GM12878 (cell line): ENCODE data around the gene PPP2R2D. TPM values are rescaled to one million over a fixed set of nuclear protein-coding genes. Genes with fewer than 3 reads are reported as not detected.

Source experiments
- ATAC-seq: fragments of 200-7000 bp; cut with Tn5 transposase; 3 replicates; pipeline ENCODE4 v1.9.1; 2020; ENCODE audit warnings: mild to moderate bottlenecking, moderate library complexity
- BruUV-seq: library from RNA; stranded (reverse); fragments of 400-500 nt; replicated peaks from 2 replicates; lab custom pipeline; 2021; lab: Mats Ljungman, UMichigan
- CTCF ChIA-PET: fragments of 300-600 bp; sonication (Branson Sonifier 250); formaldehyde crosslinking; extraction: SDS; loops from one replicate; lab custom pipeline; 2021; ENCODE audit warnings: inconsistent platforms; lab: Yijun Ruan, JAX
- POLR2A ChIA-PET: fragments of 350-600 bp; formaldehyde crosslinking; extraction: SDS; loops from one replicate; lab custom pipeline; 2021; ENCODE audit warnings: inconsistent platforms; lab: Charles Lee
- RAD21 ChIA-PET: fragments of 300-600 bp; sonication (Branson Sonifier 250); formaldehyde crosslinking; loops from one replicate; lab custom pipeline; 2023; ENCODE audit warnings: antibody characterized with exemption; ENCODE audit not compliant: unreplicated experiment; lab: Charles Lee
- SMC1A ChIA-PET: fragments of 300-600 bp; sonication (Branson Sonifier 250); formaldehyde crosslinking; loops from one replicate; lab custom pipeline; 2023; ENCODE audit not compliant: unreplicated experiment, uncharacterized antibody; lab: Charles Lee
- DNase-seq: peaks from one replicate; pipeline ENCODE4 v3.0.0-alpha.2; 2011; ENCODE audit warnings: low read depth, low spot score
- FAIRE-seq: peaks from 3 replicates; lab custom pipeline; 2011; peaks lifted over from hg19 to GRCh38; lab: Jason Lieb, UNC
- H2AFZ ChIP-seq: 2 replicates; pipeline ENCODE4 v1.6.0; 2011; ENCODE audit warnings: low read depth, low read length, control low read depth; ENCODE audit not compliant: control insufficient read depth
- H3K27ac ChIP-seq: 2 replicates; pipeline ENCODE4 v1.5.1; 2011; ENCODE audit warnings: control low read depth; ENCODE audit not compliant: control insufficient read depth, insufficient read depth
- H3K27me3 ChIP-seq, 2 experiments: replicated peaks in 1 of 2; 2 replicates each; pipeline versions ENCODE4 v1.6.0 to v1.6.1; 2011; ENCODE audit warnings: low read length in 1 of 2; ENCODE audit not compliant: control insufficient read depth in 2 of 2, insufficient read depth in 2 of 2
- H3K36me3 ChIP-seq, 2 experiments: 2 replicates each; pipeline ENCODE4 v1.5.1; 2011; ENCODE audit warnings: low read length in 1 of 2; ENCODE audit not compliant: control insufficient read depth in 2 of 2, insufficient read depth in 2 of 2
- H3K4me1 ChIP-seq: 2 replicates; pipeline ENCODE4 v1.6.1; 2011; ENCODE audit warnings: mild to moderate bottlenecking, low read length, moderate library complexity, mixed read lengths; ENCODE audit not compliant: control insufficient read depth, insufficient read depth
- H3K4me2 ChIP-seq: 2 replicates; pipeline ENCODE4 v1.6.0; 2011; ENCODE audit warnings: control low read depth; ENCODE audit not compliant: control insufficient read depth, insufficient read depth
- H3K4me3 ChIP-seq: fragments of 200-600 bp; sonication (generic); 2 replicates; pipeline ENCODE4 v1.5.1; 2016
- H3K79me2 ChIP-seq: 2 replicates; pipeline ENCODE4 v1.6.0; 2011; ENCODE audit warnings: low read length; ENCODE audit not compliant: control insufficient read depth, insufficient read depth
- H3K9ac ChIP-seq: 2 replicates; pipeline ENCODE4 v1.8.0; 2011; ENCODE audit warnings: low read length, control low read depth, mixed read lengths; ENCODE audit not compliant: control insufficient read depth, insufficient read depth
- H3K9me3 ChIP-seq: replicated peaks from 3 replicates; pipeline ENCODE4 v1.5.1; 2011; ENCODE audit warnings: mild to moderate bottlenecking, low read length; ENCODE audit not compliant: control insufficient read depth, insufficient read depth
- H4K20me1 ChIP-seq: 2 replicates; pipeline ENCODE4 v1.6.0; 2011; ENCODE audit not compliant: control insufficient read depth, insufficient read depth
- BMI1 ChIP-seq: fragments of 450-650 bp; IDR thresholded peaks from 2 replicates; pipeline ENCODE4 v1.6.1; 2016; ENCODE audit warnings: mild to moderate bottlenecking, moderate library complexity, borderline replicate concordance
- CBX5 ChIP-seq: sonication (generic); IDR thresholded peaks from 2 replicates; pipeline ENCODE4 v1.6.1; 2016; ENCODE audit warnings: low read depth, moderate library complexity, mild to moderate bottlenecking, inconsistent platforms
- CREM ChIP-seq: IDR thresholded peaks from 2 replicates; pipeline ENCODE4 v1.6.1; 2014; ENCODE audit warnings: antibody characterized with exemption, low read depth
- FOS ChIP-seq: IDR thresholded peaks from 3 replicates; pipeline ENCODE4 v1.6.1; 2011; ENCODE audit warnings: borderline replicate concordance; ENCODE audit not compliant: insufficient read length; ENCODE audit errors: extremely low read depth
- POLR2A ChIP-seq: IDR thresholded peaks from 2 replicates; pipeline ENCODE4 v1.6.1; 2011; ENCODE audit warnings: low read depth, mild to moderate bottlenecking, low read length
- RELA ChIP-seq: fragments of 450-650 bp; IDR thresholded peaks from 2 replicates; pipeline ENCODE4 v1.8.0; 2014; ENCODE audit warnings: borderline replicate concordance; ENCODE audit not compliant: partially characterized antibody
- ZZZ3 ChIP-seq: IDR thresholded peaks from 2 replicates; pipeline ENCODE4 v1.6.1; 2011; ENCODE audit warnings: low read depth; ENCODE audit not compliant: control insufficient read depth, insufficient read length
- WGBS: methylation state at CpG from one replicate; pipeline ENCODE4 v1.1.6; 2016; ENCODE audit warnings: low lambda C conversion rate; ENCODE audit not compliant: insufficient replicate concordance, insufficient coverage; ENCODE audit errors: missing lambda C conversion rate; 5-methylcytosine and 5-hydroxymethylcytosine counted together
- in situ Hi-C: fragments of 300-500 bp; cut with MboI; formaldehyde crosslinking; loops from 9 replicates; pipeline ENCODE4 v1.14.3; 2018; ENCODE audit warnings: mixed read lengths
- intact Hi-C: fragments of 100-400 bp; cut with micrococcal nuclease; formaldehyde crosslinking; loops from one replicate; pipeline ENCODE4 v1.14.2; 2022; ENCODE audit not compliant: unreplicated experiment
- polyA plus RNA-seq, 11 experiments: library from polyadenylated mRNA; depleted of rRNA in 4 of 11; unstranded in 6 of 11; stranded (reverse) in 5 of 11; fragments of >200 nt; fragmentation: Nextera tagmentation in 4 of 11; fragmentation: Illumina TruSeq in 1 of 11; extraction: Ambion mirVana in 4 of 11; extraction: Trizol in 1 of 11; gene quantifications; 1 replicate in 1 of 11; 2 replicates in 10 of 11; pipeline versions ENCODE4 v1.2.1 to v1.2.3, GENCODE V29; 2011 to 2016; ENCODE audit warnings: inconsistent platforms in 2 of 11, missing spikeins in 2 of 11, low read depth in 1 of 11
- total RNA-seq, 4 experiments: library from RNA; depleted of rRNA in 3 of 4; stranded (reverse); fragments of >200 nt in 3 of 4; fragmentation: Illumina TruSeq in 1 of 4; extraction: Trizol in 1 of 4; gene quantifications; 2 replicates each; pipeline versions ENCODE4 v1.2.1 to v1.2.3, GENCODE V29; 2013 to 2021
- TF ChIP-seq, protein P1 (sequence below): IDR thresholded peaks from 2 replicates; pipeline ENCODE4 v1.6.1; 2012; ENCODE audit warnings: improper control_type of control experiment, low read depth, low read length; ENCODE audit not compliant: insufficient replicate concordance
- TF ChIP-seq, protein P2 (sequence below): fragments of 450-650 bp; formaldehyde crosslinking; IDR thresholded peaks from 2 replicates; pipeline ENCODE4 v1.4.0; 2020; ENCODE audit warnings: mild to moderate bottlenecking, moderate library complexity

PPP2R2D gene
- total and polyA plus RNA-seq, 10 of the 15 experiments (the other 5 are each of a cell fraction or from before 2014, with no cell fraction given) = 2.8 to 41.9 (median 21.8) TPM

DNA sequence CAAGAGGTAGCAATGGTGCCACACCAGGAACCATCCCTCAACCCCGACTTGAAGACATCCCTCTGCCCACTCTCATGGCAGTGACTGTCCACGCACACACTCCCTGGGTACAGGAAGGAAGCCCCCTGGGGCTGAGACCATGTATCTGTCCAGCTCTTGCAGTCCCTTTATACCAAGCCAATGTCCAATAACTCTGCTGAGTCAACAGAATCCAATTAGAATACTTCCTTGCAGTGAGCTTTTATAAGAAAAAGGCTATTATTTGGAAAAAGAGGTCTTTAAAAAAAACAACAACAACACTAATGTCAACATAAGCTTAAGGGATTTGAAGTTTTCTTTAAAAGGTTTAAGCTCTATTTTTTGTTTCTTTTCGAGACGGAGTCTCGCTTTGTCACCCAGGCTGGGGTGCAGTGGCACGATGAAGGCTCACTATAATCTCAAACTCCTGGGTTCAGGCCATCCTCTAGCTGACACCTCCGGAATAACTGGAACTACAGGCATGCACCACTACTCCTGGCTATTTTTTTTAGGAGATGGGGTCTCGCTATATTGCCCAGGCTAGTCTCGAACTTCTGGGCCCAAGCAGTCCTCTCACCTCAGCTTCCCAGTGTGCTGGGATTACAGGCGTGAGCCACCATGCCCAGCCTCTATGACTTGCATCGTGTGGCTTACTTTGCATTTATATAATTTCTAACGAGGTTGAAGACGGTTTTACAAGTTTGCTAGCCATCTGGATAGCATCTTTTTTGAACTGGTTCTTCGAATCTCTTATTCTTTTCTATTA lies 73.4 kb downstream of the PPP2R2D start:
- CTCF ChIA-PET = interaction anchor here (1.1 to 1.5 kb wide), 2 partner anchors 31 to 48 kb away, joined by 3 to 6 read pairs; no protein-coding TSS in a partner anchor
- peaks cover 23% of the 10 kb centered on the region for H4K20me1 ChIP-seq
- H3K4me1 ChIP-seq = peaks cover 7% of the 10 kb centered on the region
- FAIRE-seq = no peak
- TF ChIP-seq RELA (no peak), BMI1 (no peak), ZZZ3 (no peak), CREM (no peak), FOS (no peak), CBX5 (no peak), POLR2A (no peak)
- TF ChIP-seq, protein P1, sequence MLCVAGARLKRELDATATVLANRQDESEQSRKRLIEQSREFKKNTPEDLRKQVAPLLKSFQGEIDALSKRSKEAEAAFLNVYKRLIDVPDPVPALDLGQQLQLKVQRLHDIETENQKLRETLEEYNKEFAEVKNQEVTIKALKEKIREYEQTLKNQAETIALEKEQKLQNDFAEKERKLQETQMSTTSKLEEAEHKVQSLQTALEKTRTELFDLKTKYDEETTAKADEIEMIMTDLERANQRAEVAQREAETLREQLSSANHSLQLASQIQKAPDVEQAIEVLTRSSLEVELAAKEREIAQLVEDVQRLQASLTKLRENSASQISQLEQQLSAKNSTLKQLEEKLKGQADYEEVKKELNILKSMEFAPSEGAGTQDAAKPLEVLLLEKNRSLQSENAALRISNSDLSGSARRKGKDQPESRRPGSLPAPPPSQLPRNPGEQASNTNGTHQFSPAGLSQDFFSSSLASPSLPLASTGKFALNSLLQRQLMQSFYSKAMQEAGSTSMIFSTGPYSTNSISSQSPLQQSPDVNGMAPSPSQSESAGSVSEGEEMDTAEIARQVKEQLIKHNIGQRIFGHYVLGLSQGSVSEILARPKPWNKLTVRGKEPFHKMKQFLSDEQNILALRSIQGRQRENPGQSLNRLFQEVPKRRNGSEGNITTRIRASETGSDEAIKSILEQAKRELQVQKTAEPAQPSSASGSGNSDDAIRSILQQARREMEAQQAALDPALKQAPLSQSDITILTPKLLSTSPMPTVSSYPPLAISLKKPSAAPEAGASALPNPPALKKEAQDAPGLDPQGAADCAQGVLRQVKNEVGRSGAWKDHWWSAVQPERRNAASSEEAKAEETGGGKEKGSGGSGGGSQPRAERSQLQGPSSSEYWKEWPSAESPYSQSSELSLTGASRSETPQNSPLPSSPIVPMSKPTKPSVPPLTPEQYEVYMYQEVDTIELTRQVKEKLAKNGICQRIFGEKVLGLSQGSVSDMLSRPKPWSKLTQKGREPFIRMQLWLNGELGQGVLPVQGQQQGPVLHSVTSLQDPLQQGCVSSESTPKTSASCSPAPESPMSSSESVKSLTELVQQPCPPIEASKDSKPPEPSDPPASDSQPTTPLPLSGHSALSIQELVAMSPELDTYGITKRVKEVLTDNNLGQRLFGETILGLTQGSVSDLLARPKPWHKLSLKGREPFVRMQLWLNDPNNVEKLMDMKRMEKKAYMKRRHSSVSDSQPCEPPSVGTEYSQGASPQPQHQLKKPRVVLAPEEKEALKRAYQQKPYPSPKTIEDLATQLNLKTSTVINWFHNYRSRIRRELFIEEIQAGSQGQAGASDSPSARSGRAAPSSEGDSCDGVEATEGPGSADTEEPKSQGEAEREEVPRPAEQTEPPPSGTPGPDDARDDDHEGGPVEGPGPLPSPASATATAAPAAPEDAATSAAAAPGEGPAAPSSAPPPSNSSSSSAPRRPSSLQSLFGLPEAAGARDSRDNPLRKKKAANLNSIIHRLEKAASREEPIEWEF = no peak
- TF ChIP-seq, protein P2, sequence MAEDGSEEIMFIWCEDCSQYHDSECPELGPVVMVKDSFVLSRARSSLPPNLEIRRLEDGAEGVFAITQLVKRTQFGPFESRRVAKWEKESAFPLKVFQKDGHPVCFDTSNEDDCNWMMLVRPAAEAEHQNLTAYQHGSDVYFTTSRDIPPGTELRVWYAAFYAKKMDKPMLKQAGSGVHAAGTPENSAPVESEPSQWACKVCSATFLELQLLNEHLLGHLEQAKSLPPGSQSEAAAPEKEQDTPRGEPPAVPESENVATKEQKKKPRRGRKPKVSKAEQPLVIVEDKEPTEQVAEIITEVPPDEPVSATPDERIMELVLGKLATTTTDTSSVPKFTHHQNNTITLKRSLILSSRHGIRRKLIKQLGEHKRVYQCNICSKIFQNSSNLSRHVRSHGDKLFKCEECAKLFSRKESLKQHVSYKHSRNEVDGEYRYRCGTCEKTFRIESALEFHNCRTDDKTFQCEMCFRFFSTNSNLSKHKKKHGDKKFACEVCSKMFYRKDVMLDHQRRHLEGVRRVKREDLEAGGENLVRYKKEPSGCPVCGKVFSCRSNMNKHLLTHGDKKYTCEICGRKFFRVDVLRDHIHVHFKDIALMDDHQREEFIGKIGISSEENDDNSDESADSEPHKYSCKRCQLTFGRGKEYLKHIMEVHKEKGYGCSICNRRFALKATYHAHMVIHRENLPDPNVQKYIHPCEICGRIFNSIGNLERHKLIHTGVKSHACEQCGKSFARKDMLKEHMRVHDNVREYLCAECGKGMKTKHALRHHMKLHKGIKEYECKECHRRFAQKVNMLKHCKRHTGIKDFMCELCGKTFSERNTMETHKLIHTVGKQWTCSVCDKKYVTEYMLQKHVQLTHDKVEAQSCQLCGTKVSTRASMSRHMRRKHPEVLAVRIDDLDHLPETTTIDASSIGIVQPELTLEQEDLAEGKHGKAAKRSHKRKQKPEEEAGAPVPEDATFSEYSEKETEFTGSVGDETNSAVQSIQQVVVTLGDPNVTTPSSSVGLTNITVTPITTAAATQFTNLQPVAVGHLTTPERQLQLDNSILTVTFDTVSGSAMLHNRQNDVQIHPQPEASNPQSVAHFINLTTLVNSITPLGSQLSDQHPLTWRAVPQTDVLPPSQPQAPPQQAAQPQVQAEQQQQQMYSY (CRISPR knock-in tag) = no peak
- SMC1A ChIA-PET = interaction anchor here (1.1 to 1.6 kb wide), 3 partner anchors 9 to 89 kb away, joined by 3 to 5 read pairs (median 3); no protein-coding TSS in a partner anchor
- no peak for DNase-seq
- no peak overlapping the region for H2AFZ ChIP-seq
- no peak overlapping the region for H3K9ac ChIP-seq
- in situ Hi-C loops (no loop called here), intact Hi-C loops (no loop called here)
- no peak for ATAC-seq
- H3K4me3 ChIP-seq = no peak overlapping the region
- no TSS peak for BruUV-seq
- POLR2A ChIA-PET = no interaction called here
- WGBS = 95% methylated on average over 14 of the region's 14 CpGs
- H3K36me3 ChIP-seq = peaks cover 12 to 42% of the 10 kb centered on the region in 2 experiments
- H3K4me2 ChIP-seq = no peak overlapping the region; the same call in 1 of the 2 replicates
- H3K79me2 ChIP-seq = peaks cover 71% of the 10 kb centered on the region
- H3K27me3 ChIP-seq = no peaks in the 10 kb centered on the region
- H3K27ac ChIP-seq = no peak overlapping the region
- RAD21 ChIA-PET = no interaction called here
- H3K9me3 ChIP-seq = no peaks in the 10 kb centered on the region
